ENCODE results near the gene SMIM12.
A peak's percentile ranks its signal among the peaks of the same experiment; 100 is the strongest.

SMIM12 gene

GRCh38 chr1:34859446-34860200, at the start of gene SMIM12:
SMIM12 (minus strand) TSS chr1:34859749; CDS start chr1:34855977, 3,772 bp downstream.
- peak; percentile 93 for DNase-seq

GRCh38 chr1:34908369-34908768, 48.8 kb upstream of the SMIM12 start:
- DNase-seq, result no peak

- no peak for DNase-seq
Observed at GRCh38 chr1:34907487-34908090, 48.0 kb upstream of the SMIM12 start.

- DNase-seq, result no peak
Observed at GRCh38 chr1:34906756-34907155, 47.2 kb upstream of the SMIM12 start.

- DNase-seq, result no peak
Observed at GRCh38 chr1:34906222-34906621, 46.7 kb upstream of the SMIM12 start.

GRCh38 chr1:34905098-34905459, 45.5 kb upstream of the SMIM12 start:
- no peak for DNase-seq

GRCh38 chr1:34904236-34905097, 44.9 kb upstream of the SMIM12 start:
- no peak for DNase-seq

- DNase-seq, result no peak
Observed at GRCh38 chr1:34901919-34902318, 42.4 kb upstream of the SMIM12 start.

- no peak for DNase-seq
Observed at GRCh38 chr1:34900775-34901502, 41.4 kb upstream of the SMIM12 start.

GRCh38 chr1:34899906-34900305, 40.4 kb upstream of the SMIM12 start:
- no peak for DNase-seq

- no peak for DNase-seq
Observed at GRCh38 chr1:34899471-34899870, 39.9 kb upstream of the SMIM12 start.

GRCh38 chr1:34898330-34898761, 38.8 kb upstream of the SMIM12 start:
- DNase-seq, result no peak

GRCh38 chr1:34896612-34897011, 37.1 kb upstream of the SMIM12 start:
- no peak for DNase-seq

GRCh38 chr1:34889705-34890104, 30.2 kb upstream of the SMIM12 start:
- DNase-seq, result no peak

- DNase-seq, result no peak
Observed at GRCh38 chr1:34887593-34887992, 28.0 kb upstream of the SMIM12 start.

GRCh38 chr1:34885405-34886247, 26.1 kb upstream of the SMIM12 start:
- peak; percentile 69 for DNase-seq

- peak; percentile 6 for DNase-seq
Observed at GRCh38 chr1:34884961-34885360, 25.4 kb upstream of the SMIM12 start.

GRCh38 chr1:34884536-34884935, 25.0 kb upstream of the SMIM12 start:
- no peak for DNase-seq

- no peak for DNase-seq
Observed at GRCh38 chr1:34879230-34879629, 19.7 kb upstream of the SMIM12 start.

GRCh38 chr1:34876406-34876805, 16.9 kb upstream of the SMIM12 start:
- DNase-seq, result no peak

GRCh38 chr1:34874296-34874952, 14.9 kb upstream of the SMIM12 start:
- no peak for DNase-seq

Data from CD4-positive, alpha-beta T cell treated with Interleukin-6 for 4 hours (primary cell).